HG03159 (cell line): ENCODE results near the gene OSBP2.
"Not testable (repeated sequence)": the region's sequence is repeated elsewhere in the genome, so short reads cannot be mapped to it uniquely, and the experiment has no call there.

Experiments
- ATAC-seq: cut with Tn5 transposase; IDR thresholded peaks from one replicate; pipeline ENCODE4 v1.9.1; 2021; ENCODE audit warnings: mild to moderate bottlenecking, moderate library complexity; ENCODE audit not compliant: unreplicated experiment

Gene OSBP2

DNA sequence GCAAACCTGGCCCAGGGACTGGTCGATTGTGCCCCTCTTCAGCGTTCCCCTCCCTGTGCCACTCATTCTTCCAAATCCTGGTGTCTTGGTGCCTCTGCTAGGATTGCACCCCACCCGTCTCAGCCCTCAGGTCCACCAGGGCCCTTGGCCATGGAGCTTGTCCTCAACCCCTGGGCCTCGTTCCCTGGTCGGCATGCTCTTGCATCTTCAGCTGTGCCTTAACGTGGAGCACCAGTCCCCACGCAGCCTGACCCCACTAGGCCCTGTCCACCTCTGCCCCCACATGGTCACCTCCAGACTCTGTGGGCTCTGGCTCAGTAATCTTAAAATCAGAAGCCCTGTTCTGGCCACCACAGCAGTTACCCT lies 61.1 kb downstream of the OSBP2 start:
- ATAC-seq, result no peak

DNA sequence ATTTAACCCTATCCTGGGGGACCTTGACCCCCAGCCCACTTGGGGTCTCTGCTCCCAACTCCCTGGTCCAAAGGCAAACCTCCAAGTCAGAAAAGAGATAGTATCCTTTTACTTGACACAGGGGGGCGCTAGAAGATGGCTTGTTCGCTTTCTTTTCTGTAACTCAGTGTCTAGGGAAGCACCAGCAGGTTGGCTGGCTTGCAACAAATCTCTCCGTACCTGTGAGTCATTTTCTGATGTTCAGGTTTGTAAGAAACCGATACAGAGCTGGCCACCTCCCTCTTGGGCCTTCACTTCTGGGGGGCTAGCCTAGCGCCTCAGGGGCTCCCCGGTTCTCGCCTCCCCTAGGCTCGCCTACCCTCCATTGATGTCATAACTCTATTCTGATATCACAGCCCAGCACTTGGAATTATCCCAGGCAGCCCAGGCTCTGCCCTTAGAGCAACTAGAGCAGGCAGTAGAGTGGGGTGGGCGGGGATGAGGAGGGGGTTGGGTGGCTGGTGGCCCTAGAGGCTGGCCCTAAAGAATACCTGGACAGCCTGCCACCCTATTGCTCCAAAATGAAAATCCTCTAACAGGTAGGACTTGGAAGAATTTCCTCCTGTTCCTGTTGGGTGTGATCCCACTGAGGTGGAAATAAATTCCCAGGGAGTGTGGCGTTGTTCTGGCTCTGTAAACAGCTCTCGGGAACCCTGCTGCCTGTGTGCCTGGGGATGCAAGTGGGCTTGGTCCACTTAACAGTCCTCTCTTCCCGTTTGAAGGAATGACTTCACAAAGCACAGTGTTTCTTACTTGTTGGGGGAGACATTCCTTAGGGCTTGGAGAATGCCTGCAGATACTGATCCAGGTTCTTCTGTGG lies 69.4 kb downstream of the OSBP2 start:
- ATAC-seq, result no peak

DNA sequence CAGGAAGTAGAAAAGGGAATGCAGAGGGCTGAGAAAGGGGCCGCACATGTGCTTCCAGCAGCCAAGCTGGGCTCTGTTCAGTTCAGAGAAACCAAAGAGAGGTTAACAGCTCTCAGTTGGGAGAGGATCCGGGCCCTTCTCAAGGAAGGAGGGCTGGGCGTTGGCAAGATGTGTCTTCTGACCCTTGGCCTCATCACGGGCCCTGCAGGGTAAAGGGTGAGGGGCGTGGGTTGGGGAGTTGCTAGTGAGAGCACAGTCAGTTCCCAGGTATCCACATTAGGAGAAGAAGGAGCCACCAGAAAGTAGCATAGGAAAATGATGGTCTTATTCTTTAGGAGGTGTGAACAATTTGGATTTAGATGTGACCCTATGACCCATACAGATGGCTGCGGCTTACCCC lies 73.0 kb downstream of the OSBP2 start:
- no peak for ATAC-seq

DNA sequence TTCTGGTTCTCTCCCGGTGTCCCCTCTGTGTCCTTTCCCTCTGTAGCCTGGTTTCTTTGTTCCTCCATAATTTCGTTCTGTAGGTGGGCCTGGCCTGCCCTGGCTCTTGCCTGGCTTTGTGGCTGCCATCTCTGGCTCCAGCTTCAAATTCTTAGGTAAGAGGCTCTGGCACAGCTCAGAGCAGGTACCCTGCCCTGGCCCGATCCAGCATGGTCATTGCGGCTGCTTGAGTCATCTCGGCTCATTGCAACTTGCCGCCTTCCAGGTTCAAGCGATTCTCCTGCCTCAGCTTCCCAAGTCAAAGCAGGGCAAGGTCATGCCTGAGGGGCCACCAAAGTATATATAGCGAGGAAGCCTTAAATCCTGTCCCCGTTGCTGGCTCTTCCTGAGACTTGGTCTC lies 76.0 kb downstream of the OSBP2 start:
- ATAC-seq, result no peak

DNA sequence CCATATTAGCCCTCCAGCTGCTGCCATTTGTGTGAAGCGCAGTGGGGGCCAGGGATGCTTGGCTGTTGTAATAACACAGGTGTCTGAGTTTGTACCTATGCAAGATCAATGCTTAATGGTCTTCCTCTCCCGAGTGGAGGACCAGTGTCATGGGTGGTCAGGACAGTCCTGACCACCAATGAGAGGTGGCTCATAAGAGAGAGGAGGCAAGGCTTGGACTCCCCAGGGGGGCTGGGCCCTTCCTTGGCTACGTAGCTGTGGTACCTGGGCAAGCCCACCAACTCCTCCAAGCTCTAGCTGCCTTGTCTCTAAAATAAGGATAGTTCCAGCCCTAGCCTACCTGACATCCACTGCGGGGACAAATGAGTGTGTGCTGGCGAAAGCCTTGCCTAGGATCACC lies 79.2 kb downstream of the OSBP2 start:
- no peak for ATAC-seq

- ATAC-seq, result no peak
Measured at GRCh38 chr22:30774566-30774965, 79.9 kb downstream of the OSBP2 start.

- ATAC-seq, result no peak
Measured at GRCh38 chr22:30776476-30776875, 81.8 kb downstream of the OSBP2 start.

DNA sequence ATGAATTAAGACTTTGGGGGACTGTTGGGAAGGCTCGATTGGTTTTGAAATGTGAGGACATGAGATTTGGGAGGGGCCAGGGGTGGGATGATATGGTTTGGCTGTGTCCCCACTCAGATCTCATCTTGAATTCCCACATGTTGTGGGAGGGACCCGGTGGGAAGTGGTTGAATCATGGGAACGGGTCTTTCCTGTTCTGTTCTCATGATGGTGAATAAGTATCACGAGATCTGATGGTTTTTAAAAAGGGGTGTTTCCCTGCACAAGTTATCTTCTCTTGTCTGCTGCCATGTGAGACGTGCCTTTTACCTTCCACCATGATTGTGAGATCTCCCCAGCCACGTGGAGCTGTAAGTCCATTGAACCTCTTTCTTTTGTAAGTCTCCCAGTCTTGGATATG lies 82.5 kb downstream of the OSBP2 start:
- not testable (repeated sequence) for ATAC-seq

DNA sequence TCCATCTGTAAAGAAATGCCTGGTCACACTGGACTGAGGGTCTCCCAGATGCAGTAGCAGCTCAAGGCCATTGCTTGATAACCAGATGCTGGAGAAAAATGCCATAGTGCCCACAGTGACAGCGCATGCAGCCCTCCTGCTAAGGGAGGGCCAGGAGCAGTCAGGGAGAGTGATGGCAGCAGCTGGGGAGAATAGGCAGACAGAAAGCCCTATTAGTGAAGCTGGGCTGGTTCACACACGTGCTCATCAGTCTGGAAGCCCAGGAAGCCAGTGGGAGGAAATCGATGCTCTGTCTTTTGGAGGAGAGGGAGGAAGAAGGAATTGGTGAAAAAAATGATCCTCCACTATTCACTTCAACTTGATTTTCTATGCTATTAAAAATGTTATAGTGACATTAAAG lies 82.9 kb downstream of the OSBP2 start:
- no peak for ATAC-seq

DNA sequence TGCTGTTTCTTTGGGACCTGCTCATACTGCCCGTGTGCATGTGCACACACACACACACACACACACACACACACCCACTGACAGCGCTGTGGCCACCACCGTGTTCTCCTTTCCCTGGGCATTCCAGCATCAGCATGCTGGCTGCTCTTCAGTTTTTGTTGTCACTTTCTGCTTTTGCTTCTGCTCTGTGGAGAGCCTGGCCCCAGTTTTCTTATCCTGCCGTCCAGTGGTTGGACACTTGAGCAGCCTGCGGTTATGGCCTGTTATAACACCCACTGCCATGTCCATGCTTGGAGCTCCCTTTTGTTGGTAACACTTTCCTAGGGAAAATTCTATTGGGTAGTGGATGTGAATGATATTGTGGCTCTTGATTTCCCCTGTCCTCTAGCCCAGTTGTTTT lies 83.6 kb downstream of the OSBP2 start:
- ATAC-seq, result no peak

GRCh38 chr22:30780026-30780425 lies 85.4 kb downstream of the OSBP2 start:
- ATAC-seq, result no peak

- no peak for ATAC-seq
Measured at GRCh38 chr22:30781271-30781875, 86.7 kb downstream of the OSBP2 start.

- ATAC-seq, result no peak
Measured at GRCh38 chr22:30782613-30783012, 87.9 kb downstream of the OSBP2 start.

DNA sequence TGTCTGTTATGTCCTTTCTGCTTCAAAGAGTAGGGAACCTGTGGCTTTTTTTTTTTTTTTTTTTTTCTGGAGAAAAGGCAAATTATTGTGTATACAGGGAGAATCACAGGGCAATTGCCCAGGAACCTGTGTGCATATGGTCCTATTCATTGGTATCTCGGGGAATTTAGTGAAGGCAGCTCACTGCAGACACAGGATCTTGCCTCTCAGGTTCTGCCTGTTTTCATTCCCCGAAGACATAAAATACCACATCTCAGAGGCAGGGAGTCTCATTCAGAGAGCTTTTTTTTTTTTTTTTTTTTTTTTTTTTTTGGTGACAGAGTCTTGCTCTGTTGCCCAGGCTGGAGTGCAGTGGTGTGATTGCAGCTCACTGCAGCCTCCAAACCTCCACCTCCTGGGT lies 88.3 kb downstream of the OSBP2 start:
- ATAC-seq, result no peak

GRCh38 chr22:30785527-30785926 lies 90.9 kb downstream of the OSBP2 start:
- no peak for ATAC-seq

- no peak for ATAC-seq
Measured at GRCh38 chr22:30790366-30790765, 95.7 kb downstream of the OSBP2 start.

GRCh38 chr22:30792456-30792855 lies 97.8 kb downstream of the OSBP2 start:
- ATAC-seq, result no peak

DNA sequence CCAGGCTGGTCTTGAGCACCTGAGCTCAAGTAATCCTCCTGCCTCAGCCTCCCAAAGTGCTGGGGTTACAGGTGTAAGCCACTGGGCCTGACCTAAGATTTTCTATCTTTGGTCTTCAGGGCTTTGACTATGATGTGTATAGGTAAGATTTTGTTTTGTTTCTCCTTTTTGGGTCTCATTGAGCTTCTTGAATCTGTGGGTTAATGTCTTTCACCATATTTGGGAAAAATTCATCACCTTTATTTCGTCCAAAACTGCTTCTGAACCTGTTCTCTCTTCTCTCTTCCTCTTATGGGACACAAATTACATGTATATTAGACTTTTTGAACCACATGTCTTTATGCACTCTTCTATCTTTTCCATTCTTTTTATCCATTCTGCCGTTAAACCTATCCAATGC lies 100.4 kb downstream of the OSBP2 start:
- ATAC-seq, result no peak

DNA sequence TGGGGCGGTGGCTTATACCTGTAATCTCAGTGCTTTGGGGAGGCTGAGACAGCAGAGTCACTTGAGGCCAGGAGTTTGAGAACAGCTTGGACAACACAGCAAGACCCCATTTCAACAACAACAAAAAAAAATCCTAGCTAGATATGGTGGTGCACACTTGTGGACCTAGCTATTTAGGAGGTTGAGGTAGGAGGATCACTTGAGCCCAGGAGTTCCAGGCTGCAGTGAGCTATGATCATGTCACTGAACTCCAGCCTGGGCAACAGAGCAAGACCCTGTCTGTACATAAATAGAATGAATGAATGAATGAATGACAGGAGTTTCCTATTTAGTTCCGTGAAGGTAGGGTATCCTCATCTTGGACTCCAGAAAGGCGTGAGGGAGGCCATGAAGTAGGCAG lies 107.0 kb downstream of the OSBP2 start:
- ATAC-seq, result no peak

DNA sequence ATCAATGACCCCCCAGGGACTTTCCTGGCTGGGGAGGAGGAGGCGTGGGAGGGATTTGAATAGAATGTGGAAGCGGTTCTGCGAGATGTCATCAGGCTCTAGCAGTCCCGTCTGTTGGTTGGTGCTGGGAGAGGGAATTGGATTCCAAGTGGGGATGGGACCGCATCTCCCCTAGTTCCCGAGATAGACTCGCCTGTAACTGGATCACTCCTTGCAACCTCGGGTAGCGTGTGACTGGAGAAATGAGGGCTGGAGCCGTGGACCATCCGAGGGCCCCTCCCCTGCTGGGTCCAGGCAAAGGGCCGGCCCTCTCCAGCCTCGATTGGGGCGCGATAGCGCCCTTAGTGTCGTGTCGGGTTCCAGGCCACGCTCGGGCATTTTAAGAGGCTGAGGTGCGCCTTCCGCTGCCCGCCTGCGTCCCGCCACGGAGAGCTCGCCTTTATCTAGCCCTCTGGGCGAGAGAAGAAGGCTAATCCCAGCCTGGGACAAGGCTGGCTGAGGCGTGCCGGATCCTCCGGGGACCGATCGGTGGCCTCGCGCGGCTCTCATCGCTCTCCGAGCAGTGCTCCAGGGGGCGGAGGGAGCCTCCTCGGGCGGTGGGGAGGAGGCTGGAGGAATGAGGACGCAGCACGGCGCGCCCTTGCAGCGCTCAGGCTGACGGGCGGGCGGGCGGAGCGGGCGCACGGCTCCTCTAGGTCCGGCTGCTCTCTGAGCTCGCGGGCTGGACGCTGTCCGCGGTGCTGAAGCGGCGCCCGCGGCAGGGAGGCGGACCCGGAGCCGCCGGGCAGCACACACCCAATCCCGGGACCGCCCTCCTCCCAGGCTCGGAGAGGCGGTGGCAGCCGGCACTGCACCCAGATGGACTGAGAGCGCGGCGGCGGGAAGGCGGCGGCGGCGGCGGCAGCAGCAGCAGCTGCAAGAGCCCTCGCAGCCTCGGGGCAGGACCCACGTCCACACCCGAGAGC lies 107.8 kb downstream of the OSBP2 start:
- ATAC-seq, result no peak

- no peak for ATAC-seq
Measured at GRCh38 chr22:30803679-30804078, 109.0 kb downstream of the OSBP2 start.

GRCh38 chr22:30804626-30805025 lies 110.0 kb downstream of the OSBP2 start:
- no peak for ATAC-seq
